Liver (tissue), 3 donors: ENCODE measurements around the gene PLA2R1.

Experiments
- EGR1 ChIP-seq, 2 donors: IDR thresholded peaks; 2 replicates each; pipeline ENCODE4 v1.6.1; 2016 to 2018; ENCODE audit warnings: antibody characterized with exemption in 2 of 2, low read depth in 2 of 2
- FOXA1 ChIP-seq: IDR thresholded peaks from 2 replicates; pipeline ENCODE4 v1.6.1; 2016; ENCODE audit warnings: antibody characterized with exemption
- HNF4G ChIP-seq: IDR thresholded peaks from 2 replicates; pipeline ENCODE4 v1.6.1; 2016; ENCODE audit warnings: antibody characterized with exemption
- JUND ChIP-seq, 2 donors: IDR thresholded peaks; 2 replicates each; pipeline ENCODE4 v1.6.1; 2016; ENCODE audit warnings: antibody characterized with exemption in 2 of 2
- RAD21 ChIP-seq, 2 donors: IDR thresholded peaks; 2 replicates each; pipeline ENCODE4 v1.6.1; 2016; ENCODE audit warnings: antibody characterized with exemption in 2 of 2, mild to moderate bottlenecking in 2 of 2
- YY1 ChIP-seq: IDR thresholded peaks from 2 replicates; pipeline ENCODE4 v1.6.1; 2016; ENCODE audit warnings: antibody characterized with exemption, mild to moderate bottlenecking
- TF ChIP-seq, protein P1 (sequence below): fragments of 150-350 bp; IDR thresholded peaks from 2 replicates; pipeline ENCODE4 v1.5.1; 2017; ENCODE audit warnings: improper control_type of control experiment, low read depth, low read length; ENCODE audit not compliant: missing input control
- TF ChIP-seq, protein P2 (sequence below): IDR thresholded peaks from 2 replicates; pipeline ENCODE4 v1.6.1; 2016; ENCODE audit warnings: antibody characterized with exemption
- TF ChIP-seq, protein P3 (sequence below): IDR thresholded peaks from 2 replicates; pipeline ENCODE4 v1.6.1; 2016; ENCODE audit warnings: antibody characterized with exemption, mild to moderate bottlenecking
- donor health status: healthy.
- donor health status: healthy.

DNA sequence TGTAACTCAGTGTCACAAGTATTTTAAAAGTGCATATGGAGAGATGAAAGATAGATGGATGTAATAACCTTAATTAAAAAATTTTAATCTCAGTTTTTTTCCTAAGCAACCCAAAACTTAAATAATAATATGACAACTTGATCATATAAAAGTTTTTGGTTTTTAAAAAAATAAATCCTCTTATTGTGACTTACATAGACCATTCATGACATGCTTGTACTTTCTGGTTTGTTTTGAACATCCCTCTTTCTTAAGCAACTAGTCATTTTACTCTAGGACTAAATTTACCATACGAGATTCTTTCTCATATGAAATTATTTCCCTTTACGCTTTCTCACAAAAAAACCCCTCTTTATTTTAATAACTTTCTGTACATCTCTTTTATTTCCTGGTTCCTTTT is 6.5 kb upstream of the PLA2R1 start:
- TF ChIP-seq, protein P1, sequence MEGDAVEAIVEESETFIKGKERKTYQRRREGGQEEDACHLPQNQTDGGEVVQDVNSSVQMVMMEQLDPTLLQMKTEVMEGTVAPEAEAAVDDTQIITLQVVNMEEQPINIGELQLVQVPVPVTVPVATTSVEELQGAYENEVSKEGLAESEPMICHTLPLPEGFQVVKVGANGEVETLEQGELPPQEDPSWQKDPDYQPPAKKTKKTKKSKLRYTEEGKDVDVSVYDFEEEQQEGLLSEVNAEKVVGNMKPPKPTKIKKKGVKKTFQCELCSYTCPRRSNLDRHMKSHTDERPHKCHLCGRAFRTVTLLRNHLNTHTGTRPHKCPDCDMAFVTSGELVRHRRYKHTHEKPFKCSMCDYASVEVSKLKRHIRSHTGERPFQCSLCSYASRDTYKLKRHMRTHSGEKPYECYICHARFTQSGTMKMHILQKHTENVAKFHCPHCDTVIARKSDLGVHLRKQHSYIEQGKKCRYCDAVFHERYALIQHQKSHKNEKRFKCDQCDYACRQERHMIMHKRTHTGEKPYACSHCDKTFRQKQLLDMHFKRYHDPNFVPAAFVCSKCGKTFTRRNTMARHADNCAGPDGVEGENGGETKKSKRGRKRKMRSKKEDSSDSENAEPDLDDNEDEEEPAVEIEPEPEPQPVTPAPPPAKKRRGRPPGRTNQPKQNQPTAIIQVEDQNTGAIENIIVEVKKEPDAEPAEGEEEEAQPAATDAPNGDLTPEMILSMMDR = no peak
- no peak for TF ChIP-seq HNF4G
- TF ChIP-seq JUND (IDR thresholded peaks at IDR 0.05) = no peak
- TF ChIP-seq, protein P2, sequence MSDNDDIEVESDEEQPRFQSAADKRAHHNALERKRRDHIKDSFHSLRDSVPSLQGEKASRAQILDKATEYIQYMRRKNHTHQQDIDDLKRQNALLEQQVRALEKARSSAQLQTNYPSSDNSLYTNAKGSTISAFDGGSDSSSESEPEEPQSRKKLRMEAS = no peak
- no peak for TF ChIP-seq RAD21 (IDR thresholded peaks at IDR 0.05)
- TF ChIP-seq, protein P3, sequence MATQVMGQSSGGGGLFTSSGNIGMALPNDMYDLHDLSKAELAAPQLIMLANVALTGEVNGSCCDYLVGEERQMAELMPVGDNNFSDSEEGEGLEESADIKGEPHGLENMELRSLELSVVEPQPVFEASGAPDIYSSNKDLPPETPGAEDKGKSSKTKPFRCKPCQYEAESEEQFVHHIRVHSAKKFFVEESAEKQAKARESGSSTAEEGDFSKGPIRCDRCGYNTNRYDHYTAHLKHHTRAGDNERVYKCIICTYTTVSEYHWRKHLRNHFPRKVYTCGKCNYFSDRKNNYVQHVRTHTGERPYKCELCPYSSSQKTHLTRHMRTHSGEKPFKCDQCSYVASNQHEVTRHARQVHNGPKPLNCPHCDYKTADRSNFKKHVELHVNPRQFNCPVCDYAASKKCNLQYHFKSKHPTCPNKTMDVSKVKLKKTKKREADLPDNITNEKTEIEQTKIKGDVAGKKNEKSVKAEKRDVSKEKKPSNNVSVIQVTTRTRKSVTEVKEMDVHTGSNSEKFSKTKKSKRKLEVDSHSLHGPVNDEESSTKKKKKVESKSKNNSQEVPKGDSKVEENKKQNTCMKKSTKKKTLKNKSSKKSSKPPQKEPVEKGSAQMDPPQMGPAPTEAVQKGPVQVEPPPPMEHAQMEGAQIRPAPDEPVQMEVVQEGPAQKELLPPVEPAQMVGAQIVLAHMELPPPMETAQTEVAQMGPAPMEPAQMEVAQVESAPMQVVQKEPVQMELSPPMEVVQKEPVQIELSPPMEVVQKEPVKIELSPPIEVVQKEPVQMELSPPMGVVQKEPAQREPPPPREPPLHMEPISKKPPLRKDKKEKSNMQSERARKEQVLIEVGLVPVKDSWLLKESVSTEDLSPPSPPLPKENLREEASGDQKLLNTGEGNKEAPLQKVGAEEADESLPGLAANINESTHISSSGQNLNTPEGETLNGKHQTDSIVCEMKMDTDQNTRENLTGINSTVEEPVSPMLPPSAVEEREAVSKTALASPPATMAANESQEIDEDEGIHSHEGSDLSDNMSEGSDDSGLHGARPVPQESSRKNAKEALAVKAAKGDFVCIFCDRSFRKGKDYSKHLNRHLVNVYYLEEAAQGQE = no peak
- no peak for TF ChIP-seq YY1
- no peak for TF ChIP-seq FOXA1
- no peak for TF ChIP-seq EGR1 (IDR thresholded peaks at IDR 0.05; ENCODE audit: low read depth in 2 of 2)
